ENCODE results near the gene TMEM38B. TPM values are rescaled to one million over a fixed set of nuclear protein-coding genes. Genes with fewer than 3 reads are reported as not detected.

TMEM38B gene
- total RNA-seq, 2 experiments from 2014 or later = 15.9 to 22.5 TPM

DNA sequence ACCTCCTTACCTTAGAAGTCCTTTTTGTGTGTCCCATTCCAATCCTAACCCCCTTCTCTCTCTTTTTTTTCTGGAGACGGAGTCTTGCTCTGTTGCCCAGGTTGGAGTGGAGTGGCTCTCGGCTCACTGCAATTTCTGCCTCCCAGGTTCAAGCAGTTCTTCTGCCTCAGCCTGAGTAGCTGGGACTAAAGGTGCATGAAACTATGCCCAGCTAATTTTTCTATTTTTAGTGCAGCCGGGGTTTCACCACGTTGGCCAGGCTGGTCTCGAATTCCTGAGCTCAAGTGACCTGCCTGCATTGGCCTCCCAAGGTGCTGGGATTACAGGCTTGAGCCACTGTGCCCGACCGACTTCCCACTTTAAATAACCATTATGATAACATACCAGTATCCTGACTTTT is 17.5 kb downstream of the TMEM38B start:
- Histone ChIP-seq H3K4me2 (ENCODE audit: low read length) (no peak overlapping the region), H3K79me2 (ENCODE audit: insufficient read depth, low read depth, low read length) (no peaks in the 10 kb centered on the region), H3K9me3 (ENCODE audit: low read length) (no peaks in the 10 kb centered on the region), H3K4me3 (ENCODE audit: low read depth, low read length, poor library complexity, severe bottlenecking) (no peak overlapping the region), H2AFZ (ENCODE audit: low read length) (no peak overlapping the region), H3K27ac (ENCODE audit: low read depth, low read length, poor library complexity, severe bottlenecking) (no peak overlapping the region), H3K4me1 (ENCODE audit: insufficient read depth, low read length, poor library complexity, severe bottlenecking) (no peaks in the 10 kb centered on the region), H3K36me3 (ENCODE audit: insufficient read depth, low read length) (peaks cover 6% of the 10 kb centered on the region; the same call in 1 of the 2 replicates), H3K9me2 (ENCODE audit: insufficient read depth, low read length) (no peaks in the 10 kb centered on the region), H4K20me1 (ENCODE audit: insufficient read depth, low read length) (no peaks in the 10 kb centered on the region)
- DNase-seq (ENCODE audit: low spot score) = no peak
- intact Hi-C loops (cut with micrococcal nuclease; ENCODE audit: unreplicated experiment) = no loop called here
- TF ChIP-seq, protein P1, sequence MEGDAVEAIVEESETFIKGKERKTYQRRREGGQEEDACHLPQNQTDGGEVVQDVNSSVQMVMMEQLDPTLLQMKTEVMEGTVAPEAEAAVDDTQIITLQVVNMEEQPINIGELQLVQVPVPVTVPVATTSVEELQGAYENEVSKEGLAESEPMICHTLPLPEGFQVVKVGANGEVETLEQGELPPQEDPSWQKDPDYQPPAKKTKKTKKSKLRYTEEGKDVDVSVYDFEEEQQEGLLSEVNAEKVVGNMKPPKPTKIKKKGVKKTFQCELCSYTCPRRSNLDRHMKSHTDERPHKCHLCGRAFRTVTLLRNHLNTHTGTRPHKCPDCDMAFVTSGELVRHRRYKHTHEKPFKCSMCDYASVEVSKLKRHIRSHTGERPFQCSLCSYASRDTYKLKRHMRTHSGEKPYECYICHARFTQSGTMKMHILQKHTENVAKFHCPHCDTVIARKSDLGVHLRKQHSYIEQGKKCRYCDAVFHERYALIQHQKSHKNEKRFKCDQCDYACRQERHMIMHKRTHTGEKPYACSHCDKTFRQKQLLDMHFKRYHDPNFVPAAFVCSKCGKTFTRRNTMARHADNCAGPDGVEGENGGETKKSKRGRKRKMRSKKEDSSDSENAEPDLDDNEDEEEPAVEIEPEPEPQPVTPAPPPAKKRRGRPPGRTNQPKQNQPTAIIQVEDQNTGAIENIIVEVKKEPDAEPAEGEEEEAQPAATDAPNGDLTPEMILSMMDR (conservative IDR thresholded peaks at IDR 0.05; ENCODE audit: low read length) = no peak
- no peak for TF ChIP-seq EZH2phosphoT487 (IDR thresholded peaks at IDR 0.05; ENCODE audit: borderline replicate concordance, low read depth, low read length)
- ChIA-PET POLR2A (no interaction called here), CTCF (ENCODE audit: unreplicated experiment) (no interaction called here)
- BruUV-seq (replicated peaks) = no TSS peak

DNA sequence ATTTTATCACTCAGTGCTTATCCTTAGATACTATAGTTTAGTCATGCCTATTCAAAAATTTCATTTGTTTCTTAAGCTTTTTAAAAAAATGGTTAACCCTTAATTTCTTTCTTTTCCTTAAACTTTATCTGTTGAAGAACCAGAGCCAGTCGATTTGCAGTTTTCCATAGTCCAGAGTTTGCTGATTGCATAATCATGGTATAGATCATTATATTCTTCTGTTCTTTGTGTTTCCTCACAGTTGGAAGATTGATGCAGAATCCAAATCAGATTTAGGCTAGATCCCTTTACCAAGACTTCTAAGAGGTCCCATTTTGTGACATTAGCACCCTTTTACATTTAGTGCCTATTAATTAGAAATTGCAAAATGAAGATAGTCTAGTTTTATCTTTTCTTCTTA is 18.0 kb downstream of the TMEM38B start:
- H3K4me2 ChIP-seq (ENCODE audit: low read length) = no peak overlapping the region
- intact Hi-C loops (cut with micrococcal nuclease; ENCODE audit: unreplicated experiment) = no loop called here
- H2AFZ ChIP-seq (ENCODE audit: low read length) = no peak overlapping the region
- TF ChIP-seq EZH2phosphoT487 (IDR thresholded peaks at IDR 0.05; ENCODE audit: borderline replicate concordance, low read depth, low read length) = no peak
- TF ChIP-seq, protein P1 (conservative IDR thresholded peaks at IDR 0.05; ENCODE audit: low read length) = no peak
- H3K79me2 ChIP-seq (ENCODE audit: insufficient read depth, low read depth, low read length) = no peaks in the 10 kb centered on the region
- no peaks in the 10 kb centered on the region for H3K9me2 ChIP-seq (ENCODE audit: insufficient read depth, low read length)
- DNase-seq (ENCODE audit: low spot score) = no peak
- H3K9me3 ChIP-seq (ENCODE audit: low read length) = no peaks in the 10 kb centered on the region
- ChIA-PET POLR2A (no interaction called here), CTCF (ENCODE audit: unreplicated experiment) (no interaction called here)
- no peaks in the 10 kb centered on the region for H4K20me1 ChIP-seq (ENCODE audit: insufficient read depth, low read length)
- peaks cover 6% of the 10 kb centered on the region; the same call in 1 of the 2 replicates for H3K36me3 ChIP-seq (ENCODE audit: insufficient read depth, low read length)
- no peak overlapping the region for H3K4me3 ChIP-seq (ENCODE audit: low read depth, low read length, poor library complexity, severe bottlenecking)
- H3K4me1 ChIP-seq (ENCODE audit: insufficient read depth, low read length, poor library complexity, severe bottlenecking) = no peaks in the 10 kb centered on the region
- H3K27ac ChIP-seq (ENCODE audit: low read depth, low read length, poor library complexity, severe bottlenecking) = no peak overlapping the region
- no TSS peak for BruUV-seq (replicated peaks)

DNA sequence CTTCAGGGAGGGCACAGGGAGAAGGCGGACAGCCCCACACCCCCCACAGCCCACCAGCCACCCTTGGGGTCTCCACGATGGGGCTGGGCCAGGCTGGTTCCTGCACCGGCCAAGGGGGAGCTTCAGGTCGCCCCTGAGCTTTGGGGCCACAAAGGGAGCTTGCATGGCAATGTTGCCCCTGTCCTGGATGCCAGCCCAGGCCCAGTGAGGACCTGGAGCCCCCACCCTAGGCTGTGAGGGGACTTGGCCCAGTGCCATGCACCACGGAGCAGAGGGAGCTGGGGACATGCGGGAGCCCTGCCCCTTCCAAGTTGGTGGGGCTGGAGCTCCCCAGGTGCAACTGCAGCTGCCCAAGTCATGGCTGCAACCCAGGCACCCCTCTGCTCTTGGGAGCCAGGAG is 18.4 kb downstream of the TMEM38B start:
- POLR2A ChIA-PET = no interaction called here
- BruUV-seq (replicated peaks) = no TSS peak
- H3K36me3 ChIP-seq (ENCODE audit: insufficient read depth, low read length) = peaks cover 6% of the 10 kb centered on the region; the same call in 1 of the 2 replicates
- no peak overlapping the region for H3K4me2 ChIP-seq (ENCODE audit: low read length)
- no peaks in the 10 kb centered on the region for H3K79me2 ChIP-seq (ENCODE audit: insufficient read depth, low read depth, low read length)
- TF ChIP-seq, protein P1 (conservative IDR thresholded peaks at IDR 0.05; ENCODE audit: low read length) = no peak
- no peak for TF ChIP-seq EZH2phosphoT487 (IDR thresholded peaks at IDR 0.05; ENCODE audit: borderline replicate concordance, low read depth, low read length)
- H2AFZ ChIP-seq (ENCODE audit: low read length) = no peak overlapping the region
- H3K4me3 ChIP-seq (ENCODE audit: low read depth, low read length, poor library complexity, severe bottlenecking) = no peak overlapping the region
- no peaks in the 10 kb centered on the region for H3K9me3 ChIP-seq (ENCODE audit: low read length)
- no peaks in the 10 kb centered on the region for H3K9me2 ChIP-seq (ENCODE audit: insufficient read depth, low read length)
- H3K4me1 ChIP-seq (ENCODE audit: insufficient read depth, low read length, poor library complexity, severe bottlenecking) = no peaks in the 10 kb centered on the region
- H3K27ac ChIP-seq (ENCODE audit: low read depth, low read length, poor library complexity, severe bottlenecking) = no peak overlapping the region
- H4K20me1 ChIP-seq (ENCODE audit: insufficient read depth, low read length) = no peaks in the 10 kb centered on the region
- CTCF ChIA-PET (ENCODE audit: unreplicated experiment) = no interaction called here
- DNase-seq (ENCODE audit: low spot score) = no peak
- intact Hi-C loops (cut with micrococcal nuclease; ENCODE audit: unreplicated experiment) = no loop called here
